ENCODE data around the gene FAM25A.

- no peak for TF ChIP-seq BHLHE40 (IDR thresholded peaks at IDR 0.05; ENCODE audit: low read depth, low read length)
- TF ChIP-seq NR3C1 (IDR thresholded peaks at IDR 0.05) = no peak
Observed at GRCh38 chr10:87053111-87053510, 33.0 kb downstream of the FAM25A start.

All from A549 (cell line).